NCI-H524 (cell line): ENCODE data around the gene GPRASP3.

Experiments used
- DNase-seq, 2 experiments: peaks; one replicate each; lab custom pipeline; 2025; lab: John Stamatoyannopoulos, UW

The GPRASP3 gene

DNA sequence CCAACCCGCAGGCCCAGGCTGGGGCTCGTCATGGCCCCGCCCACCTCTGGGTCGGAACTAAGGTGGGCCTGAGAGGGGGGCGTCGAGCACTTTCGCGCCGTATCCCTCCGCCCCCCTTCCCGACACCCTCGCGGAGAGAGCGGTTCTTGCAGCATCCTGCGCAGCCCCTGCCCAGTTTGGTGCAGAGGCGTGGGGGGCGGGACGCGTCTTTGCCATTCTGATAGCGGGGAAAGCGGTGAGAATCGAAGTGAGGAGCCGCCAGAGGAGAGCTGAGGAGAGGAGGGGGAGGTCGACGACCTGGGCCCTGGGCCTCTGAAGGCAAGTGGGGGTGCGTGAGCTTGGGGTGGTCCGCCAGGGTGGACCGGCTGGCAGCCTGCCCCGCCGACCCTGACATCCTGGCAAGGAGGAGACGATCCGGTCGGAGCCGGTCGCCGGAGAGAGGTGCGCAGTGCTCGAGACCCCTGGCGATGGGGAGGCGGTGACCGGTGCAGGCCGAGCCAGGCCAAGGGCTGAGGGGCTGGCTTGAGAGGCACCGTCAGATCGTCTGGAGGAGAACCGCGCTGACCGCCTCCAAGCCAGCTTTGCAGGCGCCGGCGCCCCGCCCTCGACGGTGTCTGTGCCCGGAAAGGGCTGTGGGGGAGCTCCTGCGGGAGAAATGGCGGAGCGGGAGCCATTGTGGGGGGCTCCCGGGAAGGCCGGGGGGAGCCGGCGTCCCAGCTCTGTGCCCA lies 25.5 kb downstream of the GPRASP3 start:
- DNase-seq, result peak in 1 of 2 experiments; percentile 46

DNA sequence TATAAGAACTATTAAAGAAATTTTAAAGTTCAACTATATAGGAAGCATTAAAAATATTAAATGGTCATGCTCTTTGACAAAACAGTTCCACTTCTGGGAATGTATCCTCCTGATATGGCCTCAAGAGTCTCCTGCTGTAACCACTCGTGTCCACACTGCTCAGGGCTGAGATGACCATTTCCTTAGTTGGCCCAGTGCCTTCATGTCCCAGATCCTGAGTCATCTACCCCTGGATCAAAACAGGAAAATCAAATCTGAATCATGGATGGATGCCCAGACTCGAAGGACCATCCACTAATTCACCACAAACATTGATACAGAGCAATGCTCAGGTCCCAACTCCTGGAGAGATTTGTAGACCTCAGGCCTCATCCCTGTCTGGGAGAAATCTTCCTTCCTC lies 44.7 kb downstream of the GPRASP3 start:
- no peak for DNase-seq

GRCh38 chrX:102765809-102766208 lies 45.3 kb downstream of the GPRASP3 start:
- no peak for DNase-seq

- no peak for DNase-seq
Measured at GRCh38 chrX:102767287-102767686, 46.7 kb downstream of the GPRASP3 start.

DNA sequence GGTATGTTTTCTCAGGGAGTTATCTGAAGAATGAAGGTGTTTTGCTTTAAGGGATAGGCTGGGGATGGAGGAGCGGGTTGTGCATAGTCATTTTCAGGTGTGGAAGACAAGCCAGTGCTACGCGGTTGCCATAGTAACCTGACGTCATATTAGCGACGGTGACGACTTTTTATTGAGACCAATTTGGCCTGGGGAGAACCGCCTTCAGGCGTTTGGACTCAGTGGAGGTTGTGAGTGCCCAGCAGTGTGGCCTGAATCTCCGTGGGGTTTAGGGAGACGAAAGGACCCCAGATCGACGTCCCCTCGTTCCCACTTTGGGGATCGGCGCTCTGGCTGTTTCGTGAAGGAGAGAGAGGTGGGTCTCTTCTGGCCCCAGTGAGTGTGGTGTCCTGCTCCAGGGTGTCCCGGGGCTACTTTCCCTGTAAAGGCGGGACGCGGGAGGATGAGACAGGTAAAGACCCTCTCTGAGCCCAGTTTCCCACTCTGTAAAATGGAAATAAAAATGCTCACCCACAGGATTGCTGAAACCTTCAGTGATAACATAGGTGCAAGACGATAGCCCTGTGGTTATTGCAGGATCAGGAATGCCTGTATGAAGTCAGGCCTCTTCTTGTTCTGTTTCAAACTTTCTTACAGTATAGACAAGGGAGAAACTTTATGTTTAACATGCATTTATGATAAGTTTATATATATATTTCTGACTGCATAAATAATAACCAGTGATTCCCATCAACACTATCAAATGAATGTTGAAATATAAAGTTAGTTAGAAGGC lies 48.6 kb downstream of the GPRASP3 start:
- DNase-seq, result peak; percentile 80 to 91
